ENCODE results near the gene OGFOD3. TPM values are rescaled to one million over a fixed set of nuclear protein-coding genes. Genes with fewer than 3 reads are reported as not detected.

The OGFOD3 gene
- total and polyA plus RNA-seq, 9 of the 15 experiments (the other 6 are each of a cell fraction or from before 2014, with no cell fraction given): 0.69 to 44.7 (median 18.9) TPM

- TF ChIP-seq RREB1 (CRISPR knock-in tag; IDR thresholded peaks at IDR 0.05) (0 out of 2 replicates have a peak, but pooled peaks have one; percentile 13), ZNF445 (CRISPR knock-in tag; IDR thresholded peaks at IDR 0.05; ENCODE audit: low read depth) (no peak), RCOR1 (IDR thresholded peaks at IDR 0.05; ENCODE audit: borderline replicate concordance in 1 of 2, low read depth in 2 of 2, low read length in 2 of 2) (no peak), ZNF232 (CRISPR knock-in tag; IDR thresholded peaks at IDR 0.05) (no peak), SRSF9 (IDR thresholded peaks at IDR 0.05; ENCODE audit: borderline replicate concordance, low read depth, low read length) (no peak), STAT5B (CRISPR knock-in tag; IDR thresholded peaks at IDR 0.05) (no peak), SIN3B (IDR thresholded peaks at IDR 0.05; ENCODE audit: low read depth) (peak; percentile 69; the same call in 1 of the 2 replicates), ZNF76 (CRISPR knock-in tag; IDR thresholded peaks at IDR 0.05; ENCODE audit: borderline replicate concordance) (no peak), GABPB2 (CRISPR knock-in tag; conservative IDR thresholded peaks at IDR 0.05) (no peak), RFX1 (IDR thresholded peaks at IDR 0.05) (no peak), MAZ (CRISPR knock-in tag; conservative IDR thresholded peaks at IDR 0.05 in 1 of 2, IDR thresholded peaks at IDR 0.05 in 1 of 2) (no peak; a peak in 1 of 4 replicates), CHD4 (IDR thresholded peaks at IDR 0.05; ENCODE audit: insufficient read depth, insufficient replicate concordance, low read depth, low read length, poor library complexity, severe bottlenecking) (no peak), OTX1 (CRISPR knock-in tag; IDR thresholded peaks at IDR 0.05) (no peak), ZNF398 (CRISPR knock-in tag; IDR thresholded peaks at IDR 0.05) (no peak)
- TF ChIP-seq, protein P1, sequence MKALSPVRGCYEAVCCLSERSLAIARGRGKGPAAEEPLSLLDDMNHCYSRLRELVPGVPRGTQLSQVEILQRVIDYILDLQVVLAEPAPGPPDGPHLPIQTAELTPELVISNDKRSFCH (CRISPR knock-in tag; IDR thresholded peaks at IDR 0.05): no peak
- TF ChIP-seq, protein P1 (tag; IDR thresholded peaks at IDR 0.05): 0 out of 2 replicates have a peak, but pooled peaks have one; percentile 20
- TF ChIP-seq, protein P2, sequence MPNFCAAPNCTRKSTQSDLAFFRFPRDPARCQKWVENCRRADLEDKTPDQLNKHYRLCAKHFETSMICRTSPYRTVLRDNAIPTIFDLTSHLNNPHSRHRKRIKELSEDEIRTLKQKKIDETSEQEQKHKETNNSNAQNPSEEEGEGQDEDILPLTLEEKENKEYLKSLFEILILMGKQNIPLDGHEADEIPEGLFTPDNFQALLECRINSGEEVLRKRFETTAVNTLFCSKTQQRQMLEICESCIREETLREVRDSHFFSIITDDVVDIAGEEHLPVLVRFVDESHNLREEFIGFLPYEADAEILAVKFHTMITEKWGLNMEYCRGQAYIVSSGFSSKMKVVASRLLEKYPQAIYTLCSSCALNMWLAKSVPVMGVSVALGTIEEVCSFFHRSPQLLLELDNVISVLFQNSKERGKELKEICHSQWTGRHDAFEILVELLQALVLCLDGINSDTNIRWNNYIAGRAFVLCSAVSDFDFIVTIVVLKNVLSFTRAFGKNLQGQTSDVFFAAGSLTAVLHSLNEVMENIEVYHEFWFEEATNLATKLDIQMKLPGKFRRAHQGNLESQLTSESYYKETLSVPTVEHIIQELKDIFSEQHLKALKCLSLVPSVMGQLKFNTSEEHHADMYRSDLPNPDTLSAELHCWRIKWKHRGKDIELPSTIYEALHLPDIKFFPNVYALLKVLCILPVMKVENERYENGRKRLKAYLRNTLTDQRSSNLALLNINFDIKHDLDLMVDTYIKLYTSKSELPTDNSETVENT (CRISPR knock-in tag; IDR thresholded peaks at IDR 0.05): no peak
These were observed 40.6 kb upstream of the OGFOD3 start (continued) for GRCh38 chr17:82458885-82459424.
